Karpas-422 (cell line): Measurements from ENCODE around the gene TRPT1. TPM values are rescaled to one million over a fixed set of nuclear protein-coding genes. Genes with fewer than 3 reads are reported as not detected.
A peak's percentile ranks its signal among the peaks of the same experiment; 100 is the strongest.
"Not testable (repeated sequence)": the region's sequence is repeated elsewhere in the genome, so short reads cannot be mapped to it uniquely, and the experiment has no call there.

ENCODE experiments used
- DNase-seq: peaks from one replicate; pipeline ENCODE4 v3.0.0-alpha.2; 2015
- H2AFZ ChIP-seq: fragments of 200-600 bp; sonication (generic); 2 replicates; pipeline ENCODE4 v1.6.1; 2014; ENCODE audit warnings: antibody characterized with exemption, low read length, mixed read lengths
- H3K27ac ChIP-seq: fragments of 200-600 bp; sonication (generic); 2 replicates; pipeline ENCODE4 v1.5.1; 2014; ENCODE audit warnings: mild to moderate bottlenecking, low read length, moderate library complexity
- H3K27me3 ChIP-seq: fragments of 200-600 bp; sonication (generic); 2 replicates; pipeline ENCODE4 v1.6.1; 2014; ENCODE audit warnings: low read length, mixed read lengths
- H3K36me3 ChIP-seq: fragments of 200-600 bp; sonication (generic); 2 replicates; pipeline ENCODE4 v1.6.1; 2014; ENCODE audit warnings: low read length, mixed read lengths; ENCODE audit not compliant: insufficient read depth
- H3K4me1 ChIP-seq: fragments of 200-600 bp; sonication (generic); 2 replicates; pipeline ENCODE4 v1.6.1; 2014; ENCODE audit warnings: mild to moderate bottlenecking, low read length, mixed read lengths
- H3K4me2 ChIP-seq: fragments of 200-600 bp; sonication (generic); 2 replicates; pipeline ENCODE4 v1.6.1; 2014; ENCODE audit warnings: low read length, low read depth, mild to moderate bottlenecking; ENCODE audit not compliant: poor library complexity, severe bottlenecking
- H3K4me3 ChIP-seq: fragments of 200-600 bp; sonication (generic); 2 replicates; pipeline ENCODE4 v1.5.1; 2014; ENCODE audit warnings: mild to moderate bottlenecking, antibody characterized with exemption, low read length, mixed read lengths
- H3K79me2 ChIP-seq: fragments of 200-600 bp; sonication (generic); 2 replicates; pipeline ENCODE4 v1.6.1; 2014; ENCODE audit warnings: mild to moderate bottlenecking, low read length, mixed read lengths
- H3K9ac ChIP-seq: fragments of 200-600 bp; sonication (generic); 2 replicates; pipeline ENCODE4 v1.6.0; 2014; ENCODE audit warnings: low read length
- H3K9me2 ChIP-seq: fragments of 200-600 bp; sonication (generic), shearing (Covaris generic); replicated peaks from 2 replicates; pipeline ENCODE4 v1.6.0; 2014; ENCODE audit warnings: mild to moderate bottlenecking, low read length, moderate library complexity; ENCODE audit not compliant: insufficient read depth
- H3K9me3 ChIP-seq: fragments of 300-700, 200-600 bp; sonication (generic); 2 replicates; pipeline ENCODE4 v1.6.1; 2014; ENCODE audit warnings: low read length, mixed read lengths
- H4K20me1 ChIP-seq: fragments of 200-600 bp; sonication (generic); 2 replicates; pipeline ENCODE4 v1.6.1; 2014; ENCODE audit warnings: mild to moderate bottlenecking, antibody characterized with exemption, low read length, low read depth; ENCODE audit not compliant: insufficient read depth
- total RNA-seq: library from RNA; depleted of rRNA; stranded (reverse); fragments of >200 nt; shearing (Covaris generic); gene quantifications from 2 replicates; pipeline ENCODE4 v1.2.3, GENCODE V29; 2014; ENCODE audit warnings: low replicate concordance

TRPT1 gene
- total RNA-seq, 1 experiment from 2014 or later: 90.4 TPM

DNA sequence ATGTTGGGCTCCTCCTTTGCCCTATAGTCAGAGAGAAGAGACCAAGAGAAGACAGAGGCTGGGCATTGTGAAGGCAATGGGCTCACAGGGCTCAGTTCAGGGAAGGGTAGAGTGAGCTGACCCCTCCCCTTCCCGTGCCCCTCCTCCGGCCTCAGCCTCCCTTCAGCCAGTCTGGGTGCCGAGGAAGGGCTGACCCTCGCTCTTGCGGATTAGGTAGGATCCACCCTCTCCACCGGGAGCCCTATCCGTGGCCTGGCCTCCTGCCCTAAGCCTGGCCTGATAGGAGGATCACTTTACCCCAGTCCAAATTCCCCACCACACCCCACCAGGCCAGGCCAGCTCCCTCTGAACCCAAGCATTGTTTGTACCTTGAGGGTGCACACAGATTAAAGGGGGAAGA lies 22.6 kb upstream of the TRPT1 start:
- Histone ChIP-seq H3K4me2 (no peak overlapping the region), H4K20me1 (peaks cover 6% of the 10 kb centered on the region; the same call in 1 of the 2 replicates), H3K9me2 (no peaks in the 10 kb centered on the region), H2AFZ (no peak overlapping the region), H3K27me3 (no peaks in the 10 kb centered on the region), H3K36me3 (peaks cover 3% of the 10 kb centered on the region; the same call in 1 of the 2 replicates), H3K9me3 (no peaks in the 10 kb centered on the region), H3K79me2 (peaks cover 26% of the 10 kb centered on the region), H3K4me1 (peaks cover 59% of the 10 kb centered on the region), H3K27ac (no peak overlapping the region), H3K9ac (no peak overlapping the region), H3K4me3 (no peak overlapping the region)
- DNase-seq: no peak

DNA sequence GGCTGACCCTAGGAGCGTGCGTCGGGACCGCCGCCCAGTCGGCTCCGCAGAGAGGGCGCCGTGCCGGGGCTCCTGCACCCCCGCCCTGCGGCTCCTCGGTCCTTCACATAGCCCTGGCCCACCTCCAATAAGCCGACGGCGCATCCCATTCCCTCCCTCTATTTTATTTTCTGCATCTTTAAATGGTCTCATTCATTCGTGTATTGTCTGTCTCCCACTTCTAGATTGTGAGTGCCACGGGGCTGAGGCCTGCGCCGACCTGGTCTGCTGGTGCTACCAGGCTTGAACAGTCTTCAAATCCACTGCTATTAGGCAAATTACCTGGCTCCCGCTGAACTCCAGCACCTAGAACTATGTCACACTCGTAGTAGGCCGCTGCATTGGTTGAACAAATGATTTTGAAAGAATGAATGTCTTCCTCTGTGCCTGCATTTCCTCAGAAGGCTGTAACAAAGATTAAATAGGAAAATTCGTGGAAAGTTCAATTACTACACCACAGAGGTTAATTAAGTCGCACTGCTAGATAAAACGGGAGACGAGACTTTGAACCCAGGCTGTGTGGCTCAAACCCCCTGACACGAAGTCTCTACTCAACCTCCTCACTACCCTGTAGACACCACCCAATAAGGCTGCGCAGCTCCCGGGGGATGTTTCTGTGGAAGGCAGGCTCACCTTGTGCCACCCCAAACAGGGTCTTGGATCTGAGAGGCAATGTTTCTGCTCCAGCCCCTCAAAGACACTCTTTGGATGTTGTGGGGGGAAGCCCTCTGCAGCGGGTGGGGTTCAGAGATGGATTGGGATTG lies 21.9 kb upstream of the TRPT1 start:
- H2AFZ ChIP-seq: no peak overlapping the region
- peaks cover 60% of the 10 kb centered on the region for H3K4me1 ChIP-seq
- no peaks in the 10 kb centered on the region for H3K9me3 ChIP-seq
- no peaks in the 10 kb centered on the region for H3K27me3 ChIP-seq
- peaks cover 30% of the 10 kb centered on the region for H3K79me2 ChIP-seq
- H3K4me3 ChIP-seq: peak overlapping the region; percentile 81; the same call in 1 of the 2 replicates
- H3K4me2 ChIP-seq: peak overlapping the region; percentile 100
- H3K9ac ChIP-seq: no peak overlapping the region
- no peak overlapping the region for H3K27ac ChIP-seq
- peaks cover 6% of the 10 kb centered on the region; the same call in 1 of the 2 replicates for H4K20me1 ChIP-seq
- no peaks in the 10 kb centered on the region for H3K9me2 ChIP-seq
- peaks cover 4% of the 10 kb centered on the region; the same call in 1 of the 2 replicates for H3K36me3 ChIP-seq
- peak; percentile 49 for DNase-seq

DNA sequence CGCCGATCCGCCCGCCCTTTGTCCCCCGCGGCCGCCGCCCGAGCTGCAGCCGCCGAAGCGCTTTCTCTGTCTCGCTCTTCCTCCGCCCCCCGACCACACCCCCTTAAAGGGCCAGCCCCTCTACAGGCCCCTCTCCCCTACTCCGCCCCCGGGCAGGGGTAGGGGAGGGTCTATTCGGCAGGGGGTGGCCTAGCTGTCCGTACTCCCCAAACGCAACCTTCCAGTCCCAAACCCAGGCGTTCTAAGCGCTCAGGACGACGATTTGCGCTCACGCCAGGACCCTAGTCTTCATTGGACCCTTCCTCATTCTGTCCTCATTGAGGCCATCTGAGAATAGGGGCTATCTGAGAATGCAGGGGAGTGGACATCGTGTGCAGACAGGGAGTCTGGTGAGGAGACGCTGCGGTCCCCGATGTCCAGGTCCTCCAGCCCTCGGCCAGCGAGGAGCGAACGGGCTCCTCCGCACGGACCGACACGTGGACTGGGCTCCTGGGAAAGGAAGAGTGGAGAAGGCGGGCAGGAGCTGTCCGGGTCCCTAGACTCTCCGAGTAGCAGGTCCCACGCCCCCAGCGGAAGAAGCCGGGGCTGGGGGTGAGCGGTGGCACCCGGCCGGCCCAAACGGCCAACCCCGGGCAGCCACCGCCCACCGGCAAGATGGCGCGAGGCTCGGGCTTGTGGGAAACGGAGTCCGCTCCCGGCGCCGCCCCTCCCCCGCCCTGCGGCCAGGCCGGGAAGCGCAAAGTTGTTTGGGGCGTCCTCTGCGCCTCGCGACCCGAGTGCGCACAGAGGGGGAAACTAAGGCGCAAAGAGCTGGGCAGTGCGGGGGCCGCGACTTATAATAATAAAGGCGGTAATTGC lies 21.1 kb upstream of the TRPT1 start, which contains the start of gene PPP1R14B:
PPP1R14B (minus strand) TSS at position 73 of the 858 bp plus-strand sequence. CDS start 270 bp downstream, outside the sequence.
- peak within 1 kb of the TSS; percentile 97 for H3K4me3 ChIP-seq
- H3K9me2 ChIP-seq: no peaks in the 10 kb centered on the region
- H2AFZ ChIP-seq: peak within 1 kb of the TSS; percentile 91; the same call in 1 of the 2 replicates
- H3K4me1 ChIP-seq: peaks cover 60% of the 10 kb centered on the region
- peak within 1 kb of the TSS; percentile 100 for H3K4me2 ChIP-seq
- peak within 1 kb of the TSS; percentile 96 for H3K9ac ChIP-seq
- H4K20me1 ChIP-seq: peaks cover 6% of the 10 kb centered on the region; the same call in 1 of the 2 replicates
- peaks cover 4% of the 10 kb centered on the region; the same call in 1 of the 2 replicates for H3K36me3 ChIP-seq
- DNase-seq: peak; percentile 93
- no peaks in the 10 kb centered on the region for H3K9me3 ChIP-seq
- H3K79me2 ChIP-seq: peaks cover 33% of the 10 kb centered on the region
- H3K27me3 ChIP-seq: no peaks in the 10 kb centered on the region
- peak within 1 kb of the TSS; percentile 88 for H3K27ac ChIP-seq

DNA sequence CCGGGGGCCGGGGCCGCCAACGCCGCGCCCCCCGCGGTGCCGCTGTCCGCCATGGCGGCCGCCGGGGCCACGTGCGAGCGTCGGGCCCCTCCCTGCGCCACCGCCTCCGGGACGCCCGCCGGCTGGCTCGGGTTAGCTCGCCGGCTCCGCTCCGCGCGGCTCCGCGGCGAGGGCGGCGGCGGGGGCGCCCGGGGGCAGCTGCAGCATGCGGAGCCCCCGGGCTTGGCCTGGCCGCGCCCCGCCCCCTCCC lies 20.6 kb upstream of the TRPT1 start:
- H3K9me3 ChIP-seq, H4K20me1 ChIP-seq, H3K36me3 ChIP-seq, H3K27me3 ChIP-seq, H2AFZ ChIP-seq, H3K27ac ChIP-seq, H3K9me2 ChIP-seq, DNase-seq: not testable (repeated sequence)
- Histone ChIP-seq H3K4me1 (peaks cover 56% of the 10 kb centered on the region), H3K9ac (peak overlapping the region; percentile 96), H3K4me2 (peak overlapping the region; percentile 88), H3K4me3 (peak overlapping the region; percentile 97; the same call in 1 of the 2 replicates), H3K79me2 (peaks cover 30% of the 10 kb centered on the region)

DNA sequence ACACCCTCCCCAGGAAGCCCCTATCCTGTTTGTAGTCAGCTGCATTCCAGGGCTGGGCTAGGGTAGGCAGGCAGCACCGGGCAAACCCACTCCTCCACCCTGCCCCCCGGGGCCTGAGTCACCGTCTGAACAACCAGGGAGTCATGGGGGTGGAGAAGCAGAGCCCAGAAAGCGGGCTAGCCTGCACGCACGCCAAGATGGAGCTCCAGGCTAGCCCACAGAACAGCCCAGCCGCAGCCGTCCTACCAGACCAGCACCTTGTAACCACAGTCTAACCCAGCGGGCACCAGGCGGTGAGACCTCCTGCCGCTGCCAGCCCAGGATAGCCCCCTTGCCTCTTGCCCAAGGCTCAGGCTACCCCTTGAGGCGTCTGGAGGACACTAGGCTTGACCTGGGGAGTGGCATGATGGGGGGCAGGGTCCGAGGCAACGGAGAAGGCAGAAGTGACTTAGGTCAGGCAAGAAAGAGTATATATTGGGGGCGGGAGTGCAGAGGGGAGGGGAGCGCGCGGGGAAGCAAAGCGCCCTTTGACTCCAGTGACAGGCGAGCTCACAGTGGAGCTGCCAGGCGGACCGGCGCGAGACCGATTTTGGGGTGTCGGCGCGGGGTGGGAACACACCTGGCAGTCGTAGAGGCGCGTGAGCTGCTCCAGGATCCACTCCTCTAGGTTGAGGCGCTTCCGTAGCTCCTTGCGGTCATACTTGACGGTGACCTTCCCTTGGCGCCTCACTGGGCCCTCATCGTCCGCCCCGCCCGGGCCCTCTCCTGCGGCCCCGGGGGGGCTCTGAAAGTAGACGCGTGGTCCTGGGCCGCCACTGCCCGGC lies 20.0 kb upstream of the TRPT1 start:
- Histone ChIP-seq H3K4me3 (peak overlapping the region; percentile 97), H3K27ac (peak overlapping the region; percentile 88), H4K20me1 (peaks cover 6% of the 10 kb centered on the region; the same call in 1 of the 2 replicates), H3K9me2 (no peaks in the 10 kb centered on the region), H3K36me3 (peaks cover 4% of the 10 kb centered on the region; the same call in 1 of the 2 replicates), H3K4me2 (peak overlapping the region; percentile 88), H2AFZ (no peak overlapping the region), H3K4me1 (peaks cover 53% of the 10 kb centered on the region), H3K27me3 (no peaks in the 10 kb centered on the region), H3K79me2 (peaks cover 30% of the 10 kb centered on the region), H3K9me3 (no peaks in the 10 kb centered on the region), H3K9ac (peak overlapping the region; percentile 96)
- peak; percentile 86 for DNase-seq

DNA sequence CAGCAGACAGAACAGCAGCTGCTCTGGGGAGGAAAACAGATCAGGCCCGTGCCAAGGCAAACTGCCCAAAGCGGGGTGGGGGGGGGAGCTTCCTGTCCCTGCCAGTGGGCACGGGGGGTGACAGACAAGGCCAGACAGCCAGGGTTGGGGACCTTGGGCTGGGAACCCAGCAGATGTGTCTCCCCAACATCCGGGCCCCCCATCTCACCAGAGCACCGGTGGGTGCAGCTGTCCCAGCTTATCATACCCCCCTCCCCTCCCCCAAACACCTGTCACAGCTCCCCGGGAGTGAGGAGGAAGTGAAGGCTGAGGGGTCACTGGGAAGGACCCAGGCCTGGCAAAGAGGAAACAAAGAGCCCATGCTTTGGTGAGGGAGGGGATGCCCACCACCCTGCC lies 19.4 kb upstream of the TRPT1 start:
- Histone ChIP-seq H2AFZ (no peak overlapping the region), H3K9me3 (no peaks in the 10 kb centered on the region), H4K20me1 (peaks cover 6% of the 10 kb centered on the region; the same call in 1 of the 2 replicates), H3K27me3 (no peaks in the 10 kb centered on the region), H3K79me2 (peaks cover 30% of the 10 kb centered on the region), H3K9me2 (no peaks in the 10 kb centered on the region), H3K4me2 (peak overlapping the region; percentile 88), H3K9ac (peak overlapping the region; percentile 96), H3K27ac (peak overlapping the region; percentile 88), H3K4me1 (peaks cover 49% of the 10 kb centered on the region), H3K4me3 (peak overlapping the region; percentile 97), H3K36me3 (peaks cover 4% of the 10 kb centered on the region; the same call in 1 of the 2 replicates)
- DNase-seq: peak; percentile 76

DNA sequence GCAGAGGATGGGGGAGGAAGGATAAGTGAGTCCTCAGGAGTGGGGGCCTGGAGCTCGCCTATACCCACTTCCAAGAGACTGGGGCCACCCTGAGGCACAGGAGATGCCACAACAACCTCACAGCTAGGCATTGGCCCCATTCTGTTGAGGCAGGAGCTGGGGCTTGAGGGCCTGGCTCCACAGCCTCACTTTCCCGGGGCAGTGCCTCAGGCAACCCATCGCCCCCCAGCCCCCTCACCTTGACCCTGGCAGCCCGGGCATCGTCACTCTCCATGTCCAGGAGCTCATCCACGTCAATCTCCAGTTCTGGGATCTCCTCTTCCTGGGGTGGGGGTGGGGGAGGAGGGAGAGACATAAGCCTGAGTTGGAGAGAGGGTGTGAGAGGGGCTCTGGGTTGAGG lies 19.0 kb upstream of the TRPT1 start:
- H3K4me2 ChIP-seq: peak overlapping the region; percentile 88
- no peaks in the 10 kb centered on the region for H3K9me3 ChIP-seq
- H3K4me3 ChIP-seq: peak overlapping the region; percentile 97
- H3K9ac ChIP-seq: peak overlapping the region; percentile 96
- DNase-seq: peak; percentile 40
- H3K4me1 ChIP-seq: peaks cover 53% of the 10 kb centered on the region
- no peaks in the 10 kb centered on the region for H3K9me2 ChIP-seq
- peaks cover 30% of the 10 kb centered on the region for H3K79me2 ChIP-seq
- H4K20me1 ChIP-seq: peaks cover 6% of the 10 kb centered on the region; the same call in 1 of the 2 replicates
- peak overlapping the region; percentile 88 for H3K27ac ChIP-seq
- H2AFZ ChIP-seq: no peak overlapping the region
- H3K27me3 ChIP-seq: no peaks in the 10 kb centered on the region
- H3K36me3 ChIP-seq: peaks cover 4% of the 10 kb centered on the region; the same call in 1 of the 2 replicates
